ENCODE data around the gene ELK3.

DNA sequence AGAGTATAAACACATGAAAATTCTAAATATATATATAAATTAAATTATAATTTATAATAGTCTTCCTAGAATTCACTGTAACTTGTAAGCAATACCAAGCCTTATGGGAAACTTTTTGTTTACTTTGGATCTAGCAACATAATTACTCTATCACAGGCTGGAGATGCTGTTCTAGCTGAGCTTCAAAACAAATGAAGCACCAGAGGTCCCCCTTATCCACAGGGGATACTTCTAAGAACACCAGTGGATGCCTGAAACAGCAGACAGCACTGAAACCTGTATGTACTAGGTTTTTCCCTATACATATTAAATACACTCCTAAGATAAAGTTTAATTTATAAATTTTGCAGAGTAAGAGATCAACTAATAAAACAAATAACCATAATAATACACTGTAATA lies 109.5 kb downstream of the ELK3 start:
- no peak for TF ChIP-seq EZH2 (IDR thresholded peaks at IDR 0.05; ENCODE audit: borderline replicate concordance, low read length)
- TF ChIP-seq, protein P1, sequence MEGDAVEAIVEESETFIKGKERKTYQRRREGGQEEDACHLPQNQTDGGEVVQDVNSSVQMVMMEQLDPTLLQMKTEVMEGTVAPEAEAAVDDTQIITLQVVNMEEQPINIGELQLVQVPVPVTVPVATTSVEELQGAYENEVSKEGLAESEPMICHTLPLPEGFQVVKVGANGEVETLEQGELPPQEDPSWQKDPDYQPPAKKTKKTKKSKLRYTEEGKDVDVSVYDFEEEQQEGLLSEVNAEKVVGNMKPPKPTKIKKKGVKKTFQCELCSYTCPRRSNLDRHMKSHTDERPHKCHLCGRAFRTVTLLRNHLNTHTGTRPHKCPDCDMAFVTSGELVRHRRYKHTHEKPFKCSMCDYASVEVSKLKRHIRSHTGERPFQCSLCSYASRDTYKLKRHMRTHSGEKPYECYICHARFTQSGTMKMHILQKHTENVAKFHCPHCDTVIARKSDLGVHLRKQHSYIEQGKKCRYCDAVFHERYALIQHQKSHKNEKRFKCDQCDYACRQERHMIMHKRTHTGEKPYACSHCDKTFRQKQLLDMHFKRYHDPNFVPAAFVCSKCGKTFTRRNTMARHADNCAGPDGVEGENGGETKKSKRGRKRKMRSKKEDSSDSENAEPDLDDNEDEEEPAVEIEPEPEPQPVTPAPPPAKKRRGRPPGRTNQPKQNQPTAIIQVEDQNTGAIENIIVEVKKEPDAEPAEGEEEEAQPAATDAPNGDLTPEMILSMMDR (conservative IDR thresholded peaks at IDR 0.05 in 1 of 2, IDR thresholded peaks at IDR 0.05 in 1 of 2; ENCODE audit: extremely low read depth in 1 of 2, insufficient read depth in 1 of 2, low read depth in 1 of 2, low read length in 2 of 2) = no peak

Data from mammary epithelial cell (primary cell).